Coronary artery (tissue), 2 donors: Measurements from ENCODE around the gene HBA2.
"Not testable (repeated sequence)": the region's sequence is repeated elsewhere in the genome, so short reads cannot be mapped to it uniquely, and the experiment has no call there.

ENCODE experiments used
- DNase-seq: peaks from one replicate; pipeline ENCODE4 v3.0.0-alpha.2; 2017; ENCODE audit warnings: low spot score
- H3K27ac ChIP-seq, 2 donors: fragments of 200-600 bp; sonication (generic); one replicate each; pipeline ENCODE4 v1.5.1; 2016 to 2019
- H3K4me3 ChIP-seq: fragments of 200-600 bp; sonication (generic); 2 replicates; pipeline ENCODE4 v1.5.1; 2016; ENCODE audit warnings: mild to moderate bottlenecking, moderate library complexity
- CTCF ChIP-seq: fragments of 200-600 bp; sonication (generic); IDR thresholded peaks from one replicate; pipeline ENCODE4 v1.5.1; 2019; ENCODE audit warnings: antibody characterized with exemption

HBA2 gene

GRCh38 chr16:203246-203645, 30.6 kb downstream of the HBA2 start:
- no peak for TF ChIP-seq CTCF
- Histone ChIP-seq H3K27ac (no peak overlapping the region), H3K4me3 (no peak overlapping the region)
- DNase-seq = no peak

GRCh38 chr16:204046-204445, 31.4 kb downstream of the HBA2 start:
- DNase-seq, H3K27ac ChIP-seq, H3K4me3 ChIP-seq: not testable (repeated sequence)

GRCh38 chr16:209359-209758, 36.7 kb downstream of the HBA2 start:
- not testable (repeated sequence) for DNase-seq, H3K27ac ChIP-seq

GRCh38 chr16:211631-212180, 39.0 kb downstream of the HBA2 start:
- not testable (repeated sequence) for H3K4me3 ChIP-seq, DNase-seq, H3K27ac ChIP-seq

More at GRCh38 chr16:209359-209758, 36.7 kb downstream of the HBA2 start:
- H3K4me3 ChIP-seq = not testable (repeated sequence)

- TF ChIP-seq CTCF = no peak
- no peak overlapping the region for H3K4me3 ChIP-seq
- no peak overlapping the region for H3K27ac ChIP-seq
- no peak for DNase-seq
Observed at GRCh38 chr16:212999-213398, 40.3 kb downstream of the HBA2 start.

GRCh38 chr16:220021-220420, 47.3 kb downstream of the HBA2 start:
- no peak for TF ChIP-seq CTCF
- Histone ChIP-seq H3K27ac (no peak overlapping the region), H3K4me3 (no peak overlapping the region)
- no peak for DNase-seq
